Measurements from ENCODE around the gene DLEC1. TPM values are rescaled to one million over a fixed set of nuclear protein-coding genes. Genes with fewer than 3 reads are reported as not detected.
A peak's percentile ranks its signal among the peaks of the same experiment; 100 is the strongest.

The DLEC1 gene
- total and polyA plus RNA-seq, 9 of the 15 experiments (the other 6 are each of a cell fraction or from before 2014, with no cell fraction given), result 0.07 to 0.08 TPM; not detected in 7

GRCh38 chr3:38151667-38152265 is 112.8 kb downstream of the DLEC1 start:
- POLR2A ChIA-PET, result interaction anchor here (1.0 to 4.3 kb wide), 3 partner anchors 10 to 15 kb away, joined by 3 to 29 read pairs (median 14); partner anchors contain the start of genes ACAA1 and OXSR1
- Histone ChIP-seq H3K9me1 (ENCODE audit: control insufficient read depth, insufficient read depth, low read length) (no peaks in the 10 kb centered on the region), H4K20me1 (replicated peaks; ENCODE audit: control insufficient read depth, insufficient read depth, low read length) (no peaks in the 10 kb centered on the region), H3K4me3 (no peak overlapping the region), H3K9ac (ENCODE audit: insufficient read depth in 1 of 2, low read depth in 2 of 2, low read length in 2 of 2) (no peak overlapping the region), H3K9me3 (replicated peaks; ENCODE audit: control insufficient read depth, insufficient read depth, low read depth, low read length) (no peaks in the 10 kb centered on the region), H3K4me1 (replicated peaks in 1 of 2; ENCODE audit: control insufficient read depth in 2 of 2, insufficient read depth in 2 of 2, low read length in 2 of 2) (peaks cover 9 to 30% of the 10 kb centered on the region in 2 experiments), H3K27me3 (ENCODE audit: control insufficient read depth in 2 of 2, insufficient read depth in 2 of 2, low read length in 2 of 2) (no peaks in the 10 kb centered on the region), H3K36me3 (ENCODE audit: control insufficient read depth, insufficient read depth, low read length) (no peaks in the 10 kb centered on the region), H2AFZ (ENCODE audit: low read depth, low read length) (peak overlapping the region; percentile 18; the same call in 1 of the 2 replicates), H3K79me2 (ENCODE audit: control insufficient read depth, insufficient read depth, low read length) (no peaks in the 10 kb centered on the region), H3K4me2 (ENCODE audit: insufficient read depth, low read length) (no peak overlapping the region), H3K27ac (ENCODE audit: extremely low read depth, low read depth, low read length) (no peak overlapping the region)
- no TSS peak for BruUV-seq (replicated peaks)
- in situ Hi-C loops (cut with MboI) (no loop called here), intact Hi-C loops (cut with micrococcal nuclease) (no loop called here)
- DNase-seq (ENCODE audit: extremely low read depth in 1 of 4, low spot score in 3 of 4), result no peak
- WGBS (ENCODE audit: insufficient coverage, low coverage, missing lambda C conversion rate), result 54% methylated on average over 3 of the region's 3 CpGs
- CTCF ChIA-PET (ENCODE audit: low intra/inter-chr PET ratio), result interaction anchor here (0.6 kb wide), 1 partner anchor 931 kb away, joined by 4 read pairs; no protein-coding TSS in a partner anchor
- ATAC-seq, result no peak
- FAIRE-seq, result no peak
- TF ChIP-seq, protein P1, sequence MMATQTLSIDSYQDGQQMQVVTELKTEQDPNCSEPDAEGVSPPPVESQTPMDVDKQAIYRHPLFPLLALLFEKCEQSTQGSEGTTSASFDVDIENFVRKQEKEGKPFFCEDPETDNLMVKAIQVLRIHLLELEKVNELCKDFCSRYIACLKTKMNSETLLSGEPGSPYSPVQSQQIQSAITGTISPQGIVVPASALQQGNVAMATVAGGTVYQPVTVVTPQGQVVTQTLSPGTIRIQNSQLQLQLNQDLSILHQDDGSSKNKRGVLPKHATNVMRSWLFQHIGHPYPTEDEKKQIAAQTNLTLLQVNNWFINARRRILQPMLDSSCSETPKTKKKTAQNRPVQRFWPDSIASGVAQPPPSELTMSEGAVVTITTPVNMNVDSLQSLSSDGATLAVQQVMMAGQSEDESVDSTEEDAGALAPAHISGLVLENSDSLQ (IDR thresholded peaks at IDR 0.05), result no peak
- TF ChIP-seq RNF2 (IDR thresholded peaks at IDR 0.05) (no peak), POLR2AphosphoS5 (IDR thresholded peaks at IDR 0.05; ENCODE audit: control insufficient read depth, insufficient read depth, low read depth, low read length) (no peak), FOSL1 (tag; conservative IDR thresholded peaks at IDR 0.05) (peak; percentile 50), ZNF589 (CRISPR knock-in tag; IDR thresholded peaks at IDR 0.05; ENCODE audit: low read depth) (peak; percentile 56; the same call in 1 of the 2 replicates), BCL6 (CRISPR knock-in tag; IDR thresholded peaks at IDR 0.05) (no peak), CTBP1 (IDR thresholded peaks at IDR 0.05; ENCODE audit: borderline replicate concordance) (0 out of 2 replicates have a peak, but pooled peaks have one; percentile 16), HDAC6 (IDR thresholded peaks at IDR 0.05; ENCODE audit: low read depth, low read length) (no peak), ZC3H8 (IDR thresholded peaks at IDR 0.05) (no peak), YBX1 (IDR thresholded peaks at IDR 0.05) (no peak), ZFP30 (CRISPR knock-in tag; IDR thresholded peaks at IDR 0.05; ENCODE audit: borderline replicate concordance) (no peak), CGGBP1 (CRISPR knock-in tag; IDR thresholded peaks at IDR 0.05) (no peak), MCM2 (IDR thresholded peaks at IDR 0.05; ENCODE audit: low read depth) (no peak), HMG20A (CRISPR knock-in tag; conservative IDR thresholded peaks at IDR 0.05) (no peak), SPI1 (IDR thresholded peaks at IDR 0.05; ENCODE audit: borderline replicate concordance, low read depth, low read length) (0 out of 2 replicates have a peak, but pooled peaks have one; percentile 33), ZNF583 (CRISPR knock-in tag; IDR thresholded peaks at IDR 0.05) (no peak), POLR2A (conservative IDR thresholded peaks at IDR 0.05) (no peak), ID3 (CRISPR knock-in tag; IDR thresholded peaks at IDR 0.05) (no peak), ID3 (tag; IDR thresholded peaks at IDR 0.05) (no peak), NR2C2 (CRISPR knock-in tag; IDR thresholded peaks at IDR 0.05) (no peak), NR2C2 (tag; IDR thresholded peaks at IDR 0.05) (peak; percentile 64)
- TF ChIP-seq, protein P2, sequence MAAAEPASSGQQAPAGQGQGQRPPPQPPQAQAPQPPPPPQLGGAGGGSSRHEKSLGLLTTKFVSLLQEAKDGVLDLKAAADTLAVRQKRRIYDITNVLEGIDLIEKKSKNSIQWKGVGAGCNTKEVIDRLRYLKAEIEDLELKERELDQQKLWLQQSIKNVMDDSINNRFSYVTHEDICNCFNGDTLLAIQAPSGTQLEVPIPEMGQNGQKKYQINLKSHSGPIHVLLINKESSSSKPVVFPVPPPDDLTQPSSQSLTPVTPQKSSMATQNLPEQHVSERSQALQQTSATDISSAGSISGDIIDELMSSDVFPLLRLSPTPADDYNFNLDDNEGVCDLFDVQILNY (CRISPR knock-in tag; IDR thresholded peaks at IDR 0.05), result 0 out of 2 replicates have a peak, but pooled peaks have one; percentile 44
